HAP-1 (cell line): ENCODE measurements around the gene DHX34.
"Not testable (repeated sequence)": the region's sequence is repeated elsewhere in the genome, so short reads cannot be mapped to it uniquely, and the experiment has no call there.

Source experiments
- DNase-seq, 2 experiments: peaks; one replicate each; pipeline ENCODE4 v3.0.0-alpha.2; 2016 to 2020; ENCODE audit warnings: low spot score in 2 of 2
- H3K27me3 ChIP-seq: fragments of 250-450 bp; sonication (Bioruptor Pico); 2 replicates; pipeline ENCODE4 v1.5.1; 2020; ENCODE audit warnings: low read depth, mild to moderate bottlenecking, moderate library complexity
- H3K36me3 ChIP-seq: fragments of 250-450 bp; sonication (Bioruptor Pico); replicated peaks from 2 replicates; pipeline ENCODE4 v1.5.1; 2020; ENCODE audit warnings: mild to moderate bottlenecking
- H3K4me1 ChIP-seq: fragments of 250-450 bp; sonication (Bioruptor Pico); 2 replicates; pipeline ENCODE4 v1.5.1; 2020; ENCODE audit warnings: mild to moderate bottlenecking
- H3K4me3 ChIP-seq: fragments of 250-450 bp; sonication (Bioruptor Pico); 2 replicates; pipeline ENCODE4 v1.5.1; 2020; ENCODE audit warnings: mild to moderate bottlenecking, moderate library complexity
- H3K9me3 ChIP-seq: fragments of 250-450 bp; sonication (Bioruptor Pico); 2 replicates; pipeline ENCODE4 v1.5.1; 2020; ENCODE audit warnings: mild to moderate bottlenecking, moderate library complexity
- in situ Hi-C: fragments of 300-500 bp; cut with MboI; formaldehyde crosslinking; loops from 3 replicates; pipeline ENCODE4 v1.14.3; 2020; ENCODE audit warnings: low sequenced_read_pairs, inconsistent platforms, mixed read lengths

DHX34 gene

DNA sequence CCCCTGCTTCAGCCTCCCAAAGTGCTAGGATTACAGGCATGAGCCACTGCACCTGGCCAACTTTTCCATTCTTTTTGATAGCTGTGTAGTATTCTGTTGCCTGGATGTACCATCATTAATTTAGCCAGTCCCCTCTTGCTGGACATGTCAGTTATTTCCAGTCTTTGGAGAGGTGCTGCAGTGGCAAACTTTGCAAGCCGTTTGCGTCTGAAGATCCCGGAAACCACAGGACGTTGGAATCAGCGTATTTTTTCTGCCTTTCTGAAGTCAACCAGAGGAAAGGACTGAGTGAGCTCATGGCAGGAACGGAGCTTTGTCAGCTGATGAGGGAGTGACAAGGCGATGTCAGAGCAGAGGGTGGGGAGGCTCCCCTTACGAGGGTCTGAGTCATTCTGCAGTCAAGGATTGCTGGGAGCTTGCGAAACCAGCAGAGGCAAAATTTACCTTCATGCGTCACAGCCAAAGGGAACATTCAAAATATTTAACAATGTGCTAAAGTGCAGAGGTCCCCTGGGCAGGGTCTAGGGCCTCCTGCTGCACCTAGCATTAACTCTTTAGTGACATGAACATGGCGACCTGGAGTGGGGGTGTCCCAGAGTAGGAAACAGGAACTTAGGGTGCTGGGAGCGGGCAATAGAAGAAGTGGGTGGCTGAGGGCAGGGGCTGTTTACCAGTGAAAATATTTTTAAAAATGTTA is 33.8 kb upstream of the DHX34 start:
- no peak overlapping the region for H3K4me3 ChIP-seq
- H3K36me3 ChIP-seq, result no peaks in the 10 kb centered on the region
- no peak for DNase-seq
- H3K9me3 ChIP-seq, result no peaks in the 10 kb centered on the region
- no peaks in the 10 kb centered on the region for H3K27me3 ChIP-seq
- in situ Hi-C loops, result no loop called here
- H3K4me1 ChIP-seq, result no peaks in the 10 kb centered on the region

DNA sequence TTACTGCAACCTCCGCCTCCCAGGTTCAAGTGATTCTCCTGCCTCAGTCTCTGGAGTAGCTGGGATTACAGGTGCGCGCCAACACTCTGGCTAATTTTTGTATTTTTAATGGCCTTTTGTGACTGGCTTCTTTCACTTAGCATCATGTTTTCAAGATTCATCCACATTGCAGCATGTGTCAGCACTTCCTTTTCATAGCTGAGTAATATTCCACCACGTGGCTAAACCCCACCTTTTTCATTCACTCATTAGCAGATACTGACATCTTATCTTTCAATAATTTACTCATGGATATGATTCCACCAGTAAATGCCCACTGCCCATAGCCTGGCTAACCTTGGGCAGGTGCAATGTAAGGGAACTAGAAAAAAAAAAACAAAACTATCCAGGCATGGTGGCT is 32.6 kb upstream of the DHX34 start:
- Histone ChIP-seq H3K4me1 (no peaks in the 10 kb centered on the region), H3K4me3 (no peak overlapping the region), H3K9me3 (no peaks in the 10 kb centered on the region), H3K27me3 (no peaks in the 10 kb centered on the region), H3K36me3 (no peaks in the 10 kb centered on the region)
- no peak for DNase-seq
- in situ Hi-C loops, result no loop called here

DNA sequence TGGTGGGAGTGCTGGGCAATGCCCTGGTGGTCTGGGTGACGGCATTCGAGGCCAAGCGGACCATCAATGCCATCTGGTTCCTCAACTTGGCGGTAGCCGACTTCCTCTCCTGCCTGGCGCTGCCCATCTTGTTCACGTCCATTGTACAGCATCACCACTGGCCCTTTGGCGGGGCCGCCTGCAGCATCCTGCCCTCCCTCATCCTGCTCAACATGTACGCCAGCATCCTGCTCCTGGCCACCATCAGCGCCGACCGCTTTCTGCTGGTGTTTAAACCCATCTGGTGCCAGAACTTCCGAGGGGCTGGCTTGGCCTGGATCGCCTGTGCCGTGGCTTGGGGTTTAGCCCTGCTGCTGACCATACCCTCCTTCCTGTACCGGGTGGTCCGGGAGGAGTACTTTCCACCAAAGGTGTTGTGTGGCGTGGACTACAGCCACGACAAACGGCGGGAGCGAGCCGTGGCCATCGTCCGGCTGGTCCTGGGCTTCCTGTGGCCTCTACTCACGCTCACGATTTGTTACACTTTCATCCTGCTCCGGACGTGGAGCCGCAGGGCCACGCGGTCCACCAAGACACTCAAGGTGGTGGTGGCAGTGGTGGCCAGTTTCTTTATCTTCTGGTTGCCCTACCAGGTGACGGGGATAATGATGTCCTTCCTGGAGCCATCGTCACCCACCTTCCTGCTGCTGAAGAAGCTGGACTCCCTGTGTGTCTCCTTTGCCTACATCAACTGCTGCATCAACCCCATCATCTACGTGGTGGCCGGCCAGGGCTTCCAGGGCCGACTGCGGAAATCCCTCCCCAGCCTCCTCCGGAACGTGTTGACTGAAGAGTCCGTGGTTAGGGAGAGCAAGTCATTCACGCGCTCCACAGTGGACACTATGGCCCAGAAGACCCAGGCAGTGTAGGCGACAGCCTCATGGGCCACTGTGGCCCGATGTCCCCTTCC is 28.9 kb upstream of the DHX34 start:
- Histone ChIP-seq H3K36me3 (no peaks in the 10 kb centered on the region), H3K27me3 (no peaks in the 10 kb centered on the region), H3K9me3 (no peaks in the 10 kb centered on the region), H3K4me3 (no peak overlapping the region), H3K4me1 (no peaks in the 10 kb centered on the region)
- no peak for DNase-seq
- in situ Hi-C loops, result no loop called here

DNA sequence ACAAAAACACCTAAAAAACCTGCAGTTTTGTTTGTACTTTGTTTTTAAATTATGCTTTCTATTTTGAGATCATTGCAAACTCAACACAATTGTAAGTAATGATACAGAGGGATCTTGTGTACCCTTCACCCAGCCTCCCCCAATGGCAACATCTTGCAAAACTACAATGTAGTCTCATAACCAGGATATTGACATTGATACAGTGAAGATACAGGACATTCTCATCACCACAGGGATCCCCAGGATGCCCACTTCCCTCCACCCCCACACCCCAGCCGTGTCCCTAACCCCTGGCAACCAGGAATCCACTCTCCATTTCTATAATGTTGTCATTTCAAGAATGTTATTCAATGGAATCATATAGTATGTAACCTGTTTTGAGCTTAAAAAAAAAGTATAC is 27.5 kb upstream of the DHX34 start:
- no peak overlapping the region for H3K4me3 ChIP-seq
- in situ Hi-C loops, result no loop called here
- H3K27me3 ChIP-seq, result no peaks in the 10 kb centered on the region; the same call in 1 of the 2 replicates
- no peaks in the 10 kb centered on the region for H3K36me3 ChIP-seq
- H3K9me3 ChIP-seq, result no peaks in the 10 kb centered on the region
- no peak for DNase-seq
- no peaks in the 10 kb centered on the region for H3K4me1 ChIP-seq

DNA sequence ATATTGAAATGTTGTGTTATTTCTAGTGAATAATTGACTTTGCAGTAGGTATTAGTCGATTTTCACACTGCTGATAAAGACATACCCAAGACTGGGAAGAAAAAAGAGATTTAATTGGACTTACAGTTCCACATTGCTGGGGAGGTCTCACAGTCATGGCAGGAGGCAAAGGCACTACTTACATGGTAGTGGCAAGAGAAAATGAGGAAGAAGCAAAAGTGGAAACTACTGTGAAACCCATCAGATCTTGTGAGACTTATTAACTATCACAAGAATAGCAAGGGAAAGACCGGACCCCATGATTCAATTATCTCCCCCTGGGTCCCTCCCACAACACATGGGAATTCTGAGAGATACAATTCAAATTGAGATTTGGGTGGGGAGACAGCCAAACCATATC is 27.1 kb upstream of the DHX34 start:
- Histone ChIP-seq H3K4me3 (no peak overlapping the region), H3K4me1 (no peaks in the 10 kb centered on the region), H3K9me3 (no peaks in the 10 kb centered on the region), H3K36me3 (no peaks in the 10 kb centered on the region), H3K27me3 (no peaks in the 10 kb centered on the region; the same call in 1 of the 2 replicates)
- DNase-seq, result no peak
- in situ Hi-C loops, result no loop called here

DNA sequence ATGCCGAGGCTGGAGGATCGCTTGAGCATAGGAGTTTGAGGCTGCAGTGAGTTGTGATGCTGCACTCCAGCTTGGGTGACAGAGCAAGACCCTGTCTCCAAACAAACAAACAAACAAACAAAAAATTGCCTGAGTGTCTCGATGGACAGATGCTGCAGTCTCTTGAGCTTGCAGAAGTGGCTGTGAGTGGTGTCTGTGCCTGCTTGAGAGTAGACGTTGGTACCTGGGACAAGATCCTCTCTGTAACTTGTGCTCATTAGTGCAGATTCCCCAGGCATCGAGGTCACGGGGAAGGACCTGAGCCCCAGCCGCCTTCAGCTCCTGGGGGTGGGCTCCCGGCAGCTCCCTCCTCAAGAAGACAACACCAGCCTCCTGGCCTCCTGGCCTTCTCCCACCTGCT is 25.7 kb upstream of the DHX34 start:
- no peaks in the 10 kb centered on the region for H3K4me1 ChIP-seq
- H3K27me3 ChIP-seq, result no peaks in the 10 kb centered on the region; the same call in 1 of the 2 replicates
- in situ Hi-C loops, result no loop called here
- no peak for DNase-seq
- H3K9me3 ChIP-seq, result no peaks in the 10 kb centered on the region
- H3K4me3 ChIP-seq, result no peak overlapping the region
- H3K36me3 ChIP-seq, result no peaks in the 10 kb centered on the region

DNA sequence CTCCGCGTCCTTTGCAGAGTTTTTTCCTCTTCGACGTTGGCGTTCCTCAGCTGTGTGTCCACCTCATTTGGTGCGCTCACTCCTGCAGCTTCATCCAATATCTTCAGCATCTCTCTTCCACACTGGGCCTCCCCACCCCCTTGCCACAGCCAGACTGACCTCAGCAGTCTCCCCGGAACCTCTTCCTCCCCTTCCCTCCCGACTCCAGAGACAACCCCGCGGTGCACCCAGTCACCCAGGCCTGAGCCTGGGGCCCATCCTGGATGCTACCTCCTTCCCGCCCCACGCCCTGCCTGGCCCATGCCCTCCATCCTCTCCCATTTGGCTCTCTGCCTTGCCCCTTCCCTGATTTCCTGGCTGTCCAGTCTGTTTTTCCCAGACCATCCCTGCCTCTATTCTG is 25.2 kb upstream of the DHX34 start:
- Histone ChIP-seq H3K4me3 (no peak overlapping the region), H3K9me3 (no peaks in the 10 kb centered on the region), H3K27me3 (no peaks in the 10 kb centered on the region; the same call in 1 of the 2 replicates), H3K4me1 (no peaks in the 10 kb centered on the region), H3K36me3 (no peaks in the 10 kb centered on the region)
- in situ Hi-C loops, result no loop called here
- DNase-seq, result no peak

DNA sequence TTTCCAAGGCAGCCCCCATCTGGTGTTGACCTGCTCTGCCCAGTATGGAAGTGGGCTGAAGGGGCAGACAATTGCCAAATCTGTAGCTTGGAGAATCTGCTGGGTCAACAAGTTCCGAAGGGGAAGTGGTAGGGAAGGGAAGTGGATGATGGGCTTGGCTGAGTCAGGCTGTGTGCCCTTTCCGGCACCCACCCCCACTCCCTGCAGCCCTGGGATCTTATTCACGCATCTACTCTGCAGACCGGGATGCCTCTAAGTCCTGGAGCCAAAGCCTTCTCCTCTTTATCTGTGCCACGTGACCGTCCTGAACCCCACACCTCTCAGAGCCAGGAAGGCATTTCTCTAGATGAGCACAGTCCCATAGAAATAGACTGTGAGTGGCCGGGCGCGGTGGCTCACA is 24.6 kb upstream of the DHX34 start:
- Histone ChIP-seq H3K27me3 (no peaks in the 10 kb centered on the region; the same call in 1 of the 2 replicates), H3K36me3 (no peaks in the 10 kb centered on the region), H3K4me3 (no peak overlapping the region), H3K9me3 (no peaks in the 10 kb centered on the region), H3K4me1 (no peaks in the 10 kb centered on the region)
- no peak for DNase-seq
- in situ Hi-C loops, result no loop called here

DNA sequence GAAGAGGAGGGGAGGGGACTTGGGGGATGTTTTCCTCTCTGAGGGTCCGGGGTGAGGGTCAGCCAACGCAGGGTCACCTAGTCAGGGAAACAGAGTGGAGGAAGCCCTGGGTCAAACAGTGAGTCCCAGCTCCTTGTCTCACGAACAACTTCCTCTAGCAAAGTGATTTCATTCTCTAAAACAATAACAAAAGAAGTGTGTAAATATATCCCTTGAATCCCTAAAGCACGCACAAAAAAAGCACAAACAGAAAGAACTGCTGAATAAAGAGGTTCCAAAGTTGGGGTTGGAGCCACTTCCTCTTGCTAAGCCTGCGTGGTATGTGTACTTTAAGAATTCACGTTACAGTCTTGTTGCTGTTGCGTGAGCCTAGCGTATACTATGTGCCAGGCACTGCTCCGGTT is 18.6 kb upstream of the DHX34 start:
- H3K27me3 ChIP-seq, result no peaks in the 10 kb centered on the region; the same call in 1 of the 2 replicates
- DNase-seq, result no peak
- no peak overlapping the region for H3K4me3 ChIP-seq
- in situ Hi-C loops, result no loop called here
- H3K9me3 ChIP-seq, result no peaks in the 10 kb centered on the region
- H3K4me1 ChIP-seq, result peaks cover 2% of the 10 kb centered on the region; the same call in 1 of the 2 replicates
- H3K36me3 ChIP-seq, result no peaks in the 10 kb centered on the region

DNA sequence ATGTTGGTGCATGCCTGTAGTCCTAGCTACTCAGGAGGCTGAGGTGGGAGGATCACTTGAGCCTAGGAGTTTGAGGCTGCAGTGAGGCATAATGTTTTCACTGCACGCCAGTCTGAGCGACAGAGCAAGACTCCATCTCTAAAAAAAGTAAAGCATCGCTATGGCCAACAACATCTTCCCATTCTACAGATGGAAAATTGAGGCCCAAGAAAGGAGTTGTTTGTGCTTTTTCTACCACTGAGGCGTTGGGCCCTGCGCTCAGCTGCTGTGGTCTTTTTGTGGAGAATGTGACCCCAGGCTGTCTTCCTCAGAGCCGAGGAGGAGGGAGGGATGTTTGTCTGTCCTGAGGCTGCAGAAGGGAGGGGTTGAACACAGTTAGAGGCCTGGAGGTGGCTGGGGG is 17.6 kb upstream of the DHX34 start:
- H3K9me3 ChIP-seq, result no peaks in the 10 kb centered on the region
- in situ Hi-C loops, result no loop called here
- DNase-seq, result no peak
- H3K4me3 ChIP-seq, result no peak overlapping the region
- no peaks in the 10 kb centered on the region for H3K27me3 ChIP-seq
- H3K4me1 ChIP-seq, result peaks cover 2% of the 10 kb centered on the region; the same call in 1 of the 2 replicates
- no peaks in the 10 kb centered on the region for H3K36me3 ChIP-seq

DNA sequence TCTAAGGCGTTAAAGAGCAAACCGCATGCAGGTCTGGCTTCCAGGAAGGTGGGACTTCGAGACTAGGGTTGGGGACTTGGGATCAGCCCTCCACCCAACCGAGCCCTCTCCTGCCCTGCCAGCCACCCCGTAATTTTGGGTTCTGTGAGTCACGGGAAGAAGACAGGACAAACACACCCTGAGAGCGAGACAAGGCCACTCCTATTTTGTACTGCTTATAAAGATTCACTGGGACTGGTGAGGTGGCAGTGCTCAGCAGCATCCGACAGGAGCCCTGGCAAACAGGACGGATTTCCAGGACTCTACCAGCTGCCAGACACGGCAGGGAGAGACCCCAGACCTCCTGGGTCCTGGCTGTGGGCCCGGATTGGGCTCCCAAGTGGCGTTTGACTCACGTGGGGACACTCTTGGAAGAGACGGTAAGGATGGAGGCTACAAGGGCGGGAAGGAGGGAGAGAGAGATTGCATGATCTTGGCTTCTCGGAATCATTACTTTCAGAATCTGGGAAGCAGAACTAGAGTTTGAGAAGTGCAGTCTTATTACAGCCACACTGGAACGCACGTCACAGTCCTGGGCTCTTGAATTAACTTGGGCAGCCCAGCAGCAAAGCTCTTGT is 17.1 kb upstream of the DHX34 start, which contains the start of gene C5AR2:
Gene C5AR2 (plus strand): TSS at position 245 of the 617 bp plus-strand sequence. CDS start 8,625 bp downstream, outside the sequence.
- no peaks in the 10 kb centered on the region for H3K9me3 ChIP-seq
- DNase-seq, result no peak
- in situ Hi-C loops, result no loop called here
- peaks cover 2% of the 10 kb centered on the region; the same call in 1 of the 2 replicates for H3K4me1 ChIP-seq
- H3K4me3 ChIP-seq, result no peak within 1 kb of the TSS
- H3K27me3 ChIP-seq, result no peaks in the 10 kb centered on the region
- H3K36me3 ChIP-seq, result no peaks in the 10 kb centered on the region

DNA sequence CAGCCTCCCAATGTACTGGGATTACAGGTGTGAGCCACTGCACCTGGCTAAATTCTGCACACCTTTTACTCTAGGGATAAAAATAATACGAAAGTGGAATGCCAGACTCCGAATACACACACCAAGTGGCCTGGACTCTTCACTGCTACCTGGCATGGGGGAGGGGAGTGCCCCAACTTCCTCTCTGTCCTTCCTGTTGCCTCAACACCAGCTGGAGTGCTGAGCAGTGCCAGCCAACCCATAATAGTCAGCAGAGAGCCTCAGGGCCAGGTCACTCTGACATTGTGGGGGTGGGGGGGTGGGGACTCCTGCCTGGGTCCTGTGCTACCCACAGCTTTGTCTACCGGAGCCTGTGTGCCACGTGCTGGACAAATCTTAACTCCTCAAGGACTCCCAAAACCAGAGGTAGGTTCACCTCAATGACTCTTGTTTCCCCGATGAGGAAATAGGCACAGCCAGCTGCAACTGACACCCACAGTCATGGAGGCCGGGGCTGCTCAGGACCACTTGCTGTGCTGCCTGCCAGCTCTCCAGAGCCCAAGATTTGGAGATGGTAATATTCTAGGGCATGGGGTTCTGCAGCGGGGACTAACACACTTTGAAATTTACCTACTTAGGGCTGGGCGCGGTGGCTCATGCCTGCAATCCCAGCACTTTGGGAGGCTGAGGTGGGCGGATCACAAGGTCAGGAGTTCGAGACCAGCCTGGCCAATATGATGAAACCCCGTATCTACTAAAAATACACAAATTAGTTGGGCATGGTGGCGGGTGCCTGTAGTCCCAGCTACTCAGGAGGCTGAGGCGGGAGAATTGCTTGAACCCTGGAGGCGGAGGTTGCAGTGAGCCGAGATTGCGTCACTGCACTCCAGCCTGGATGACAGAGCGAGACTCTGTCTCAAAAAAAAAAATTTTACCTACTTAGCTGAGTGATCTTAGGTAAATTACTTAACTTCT is 12.1 kb upstream of the DHX34 start:
- H3K4me1 ChIP-seq, in situ Hi-C loops, H3K27me3 ChIP-seq: not testable (repeated sequence)

More for the DNA sequence above, 12.1 kb upstream of the DHX34 start:
- not testable (repeated sequence) for H3K36me3 ChIP-seq, DNase-seq, H3K9me3 ChIP-seq, H3K4me3 ChIP-seq
